Vagina (tissue), 2 donors: ENCODE measurements around the gene MMD2. TPM values are rescaled to one million over a fixed set of nuclear protein-coding genes. Genes with fewer than 3 reads are reported as not detected.
"Not testable (repeated sequence)": the region's sequence is repeated elsewhere in the genome, so short reads cannot be mapped to it uniquely, and the experiment has no call there.

Experiments used
- DNase-seq, 2 donors: peaks; one replicate each; pipeline ENCODE4 v3.0.0-alpha.2; 2017; ENCODE audit errors: extremely low spot score in 2 of 2
- H3K27ac ChIP-seq: fragments of 200-600 bp; sonication (generic); one replicate; pipeline ENCODE4 v1.5.1; 2019
- H3K27me3 ChIP-seq: fragments of 200-600 bp; sonication (generic); one replicate; pipeline ENCODE4 v1.5.1; 2019
- H3K36me3 ChIP-seq, 2 donors: fragments of 200-600 bp; sonication (generic); one replicate each; pipeline ENCODE4 v1.5.1; 2017 to 2019
- H3K4me1 ChIP-seq: fragments of 200-600 bp; sonication (generic); one replicate; pipeline ENCODE4 v1.5.1; 2019
- H3K4me3 ChIP-seq, 2 donors: fragments of 200-600 bp; sonication (generic); 1 replicate in 1 of 2; 2 replicates in 1 of 2; pipeline ENCODE4 v1.5.1; 2016 to 2019
- H3K9me3 ChIP-seq: fragments of 200-600 bp; sonication (generic); one replicate; pipeline ENCODE4 v1.5.1; 2019
- CTCF ChIP-seq, 3 experiments: fragments of 450-650 bp in 2 of 3; fragments of 200-600 bp in 1 of 3; sonication (generic) in 1 of 3; IDR thresholded peaks; one replicate each; pipeline ENCODE4 v1.5.1; 2017 to 2019; ENCODE audit warnings: antibody characterized with exemption in 3 of 3, mild to moderate bottlenecking in 2 of 3, moderate library complexity in 2 of 3
- POLR2A ChIP-seq, 2 donors: fragments of 450-650 bp; IDR thresholded peaks; one replicate each; pipeline ENCODE4 v1.6.1; 2017; ENCODE audit warnings: antibody characterized with exemption in 2 of 2, mild to moderate bottlenecking in 2 of 2, moderate library complexity in 2 of 2
- POLR2AphosphoS5 ChIP-seq, 2 donors: sonication (generic); formaldehyde crosslinking; IDR thresholded peaks; one replicate each; pipeline ENCODE4 v1.9.0; 2017; ENCODE audit warnings: antibody characterized with exemption in 2 of 2, mild to moderate bottlenecking in 2 of 2, low read depth in 1 of 2; ENCODE audit not compliant: insufficient read depth in 1 of 2
- intact Hi-C: fragments of 100-400 bp; cut with DNase I; formaldehyde crosslinking; loops from one replicate; pipeline ENCODE4 v1.15.1; 2023
- total RNA-seq: library from RNA; depleted of rRNA; stranded (reverse); fragments of >200 nt; gene quantifications from one replicate; pipeline ENCODE4 v1.2.3, GENCODE V29; 2016

The MMD2 gene
- total RNA-seq, 1 donor from 2014 or later: not detected

- Histone ChIP-seq H3K36me3 (no peaks in the 10 kb centered on the region), H3K27ac (no peak overlapping the region), H3K27me3 (no peaks in the 10 kb centered on the region), H3K9me3 (no peaks in the 10 kb centered on the region), H3K4me3 (no peak overlapping the region), H3K4me1 (no peaks in the 10 kb centered on the region)
- intact Hi-C loops: no loop called here
- no peak for DNase-seq
- TF ChIP-seq POLR2A (IDR thresholded peaks at IDR 0.05): no peak
- TF ChIP-seq POLR2AphosphoS5 (IDR thresholded peaks at IDR 0.05; ENCODE audit: insufficient read depth in 1 of 2, low read depth in 1 of 2): no peak
- no peak for TF ChIP-seq CTCF (IDR thresholded peaks at IDR 0.05)
These were observed 64.5 kb downstream of the MMD2 start for GRCh38 chr7:4894482-4894881.

DNA sequence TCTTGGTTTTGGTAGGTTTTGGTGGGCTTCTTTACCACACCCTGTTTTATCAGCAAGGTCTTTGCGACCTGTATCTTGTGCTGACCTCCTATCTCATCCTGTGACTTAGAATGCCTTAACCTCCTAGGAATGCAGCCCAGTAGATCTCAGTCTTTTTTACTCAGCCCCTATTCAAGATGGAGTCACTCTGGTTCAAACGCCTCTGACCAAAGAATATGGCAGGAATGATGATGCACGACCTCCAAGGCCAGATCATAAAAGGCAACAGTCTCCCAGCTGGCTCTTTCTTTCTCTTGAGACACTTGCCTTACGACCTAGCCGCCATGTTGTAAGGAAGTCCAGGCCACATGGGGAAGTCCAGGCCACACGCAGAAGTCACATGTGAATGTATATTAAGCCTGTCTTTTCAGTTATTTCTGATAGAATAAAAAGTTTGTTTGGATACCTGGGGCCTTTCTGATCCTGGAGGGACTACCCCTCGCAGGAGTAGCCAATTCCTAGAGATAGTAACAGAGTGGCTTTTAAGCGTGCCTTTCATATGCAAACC is 65.0 kb downstream of the MMD2 start:
- Histone ChIP-seq H3K9me3 (no peaks in the 10 kb centered on the region), H3K4me3 (no peak overlapping the region), H3K27ac (no peak overlapping the region), H3K4me1 (no peaks in the 10 kb centered on the region), H3K36me3 (no peaks in the 10 kb centered on the region), H3K27me3 (no peaks in the 10 kb centered on the region)
- intact Hi-C loops: no loop called here
- DNase-seq: no peak
- no peak for TF ChIP-seq POLR2A (IDR thresholded peaks at IDR 0.05)
- no peak for TF ChIP-seq POLR2AphosphoS5 (IDR thresholded peaks at IDR 0.05; ENCODE audit: insufficient read depth in 1 of 2, low read depth in 1 of 2)
- TF ChIP-seq CTCF (IDR thresholded peaks at IDR 0.05): no peak

GRCh38 chr7:4893188-4893587 is 65.8 kb downstream of the MMD2 start:
- H3K27me3 ChIP-seq, H3K4me3 ChIP-seq, H3K36me3 ChIP-seq, H3K9me3 ChIP-seq, DNase-seq, H3K4me1 ChIP-seq, intact Hi-C loops, H3K27ac ChIP-seq: not testable (repeated sequence)

DNA sequence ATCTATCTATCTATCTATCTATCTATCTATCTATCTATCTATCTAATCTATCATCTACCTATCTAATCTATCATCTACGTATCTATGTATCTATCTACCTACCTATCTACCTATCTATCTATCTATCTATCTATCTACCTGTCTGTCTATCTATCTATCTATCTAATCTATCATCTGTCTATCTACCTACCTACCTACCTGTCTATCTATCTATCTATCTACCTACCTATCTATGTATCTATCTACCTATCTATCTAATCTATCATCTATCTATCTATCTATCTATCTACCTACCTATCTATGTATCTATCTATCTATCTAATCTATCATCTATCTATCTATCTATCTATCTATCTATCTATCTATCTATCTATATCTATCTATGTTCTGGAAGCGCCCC is 67.5 kb downstream of the MMD2 start:
- H3K4me3 ChIP-seq, H3K9me3 ChIP-seq, DNase-seq, intact Hi-C loops, H3K27ac ChIP-seq, H3K36me3 ChIP-seq, H3K4me1 ChIP-seq, H3K27me3 ChIP-seq: not testable (repeated sequence)

DNA sequence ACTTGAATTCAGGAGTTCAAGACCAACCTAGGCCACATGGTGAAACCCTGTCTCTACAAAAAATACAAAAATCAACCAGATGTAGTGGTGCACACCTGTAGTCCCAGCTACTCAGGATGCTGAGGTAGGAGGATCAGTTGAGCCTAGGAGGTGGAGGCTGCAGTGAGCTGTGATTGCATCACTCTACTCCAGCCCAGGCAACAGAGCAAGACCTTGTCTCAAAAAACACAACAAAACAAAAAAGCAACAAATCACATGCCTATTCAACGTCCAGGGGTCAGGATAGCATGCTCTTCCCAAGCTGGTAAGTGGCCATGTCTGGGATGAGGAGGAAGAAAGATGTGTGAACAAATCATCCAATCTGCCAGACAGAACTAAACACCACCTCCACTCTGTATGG is 69.3 kb downstream of the MMD2 start:
- no peak for TF ChIP-seq POLR2A (IDR thresholded peaks at IDR 0.05)
- no peak for TF ChIP-seq POLR2AphosphoS5 (IDR thresholded peaks at IDR 0.05; ENCODE audit: insufficient read depth in 1 of 2, low read depth in 1 of 2)
- no peak for TF ChIP-seq CTCF (IDR thresholded peaks at IDR 0.05)
- DNase-seq: no peak
- Histone ChIP-seq H3K9me3 (no peaks in the 10 kb centered on the region), H3K4me3 (no peak overlapping the region), H3K4me1 (no peaks in the 10 kb centered on the region), H3K36me3 (no peaks in the 10 kb centered on the region), H3K27ac (no peak overlapping the region), H3K27me3 (no peaks in the 10 kb centered on the region)
- intact Hi-C loops: loop anchor here (10.0 kb wide), 1 partner anchor 65 kb away; no protein-coding TSS in a partner anchor

DNA sequence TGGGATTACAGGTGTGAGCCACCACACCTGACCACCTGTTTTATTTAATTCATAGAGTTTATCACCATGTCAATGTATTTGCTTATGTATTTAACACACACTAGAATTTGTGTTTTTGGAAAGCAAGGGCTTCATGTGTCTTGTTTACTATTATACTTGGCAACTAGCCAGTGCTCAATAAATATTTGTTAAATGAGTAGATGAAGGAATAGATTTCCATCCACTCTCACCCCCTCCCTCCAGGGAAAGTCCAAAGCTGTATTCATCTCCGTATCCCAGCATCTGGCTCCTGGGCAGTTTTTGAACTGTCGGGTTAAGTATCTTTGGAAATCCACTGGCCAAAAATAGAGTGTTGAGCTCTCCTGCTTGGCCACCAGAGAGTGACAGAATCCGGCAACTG is 70.8 kb downstream of the MMD2 start:
- intact Hi-C loops: loop anchor here (10.0 kb wide), 1 partner anchor 63 kb away; no protein-coding TSS in a partner anchor
- Histone ChIP-seq H3K36me3 (no peaks in the 10 kb centered on the region), H3K27ac (no peak overlapping the region), H3K4me1 (peaks cover 1% of the 10 kb centered on the region), H3K27me3 (no peaks in the 10 kb centered on the region), H3K4me3 (no peak overlapping the region), H3K9me3 (no peaks in the 10 kb centered on the region)
- no peak for DNase-seq
- TF ChIP-seq POLR2AphosphoS5 (IDR thresholded peaks at IDR 0.05; ENCODE audit: insufficient read depth in 1 of 2, low read depth in 1 of 2) (no peak), POLR2A (IDR thresholded peaks at IDR 0.05) (no peak), CTCF (IDR thresholded peaks at IDR 0.05) (no peak)
